Breast epithelium (tissue), 3 donors: ENCODE results near the gene GTPBP8.

ENCODE experiments used
- CTCF ChIP-seq, 3 donors: fragments of 450-650 bp; IDR thresholded peaks; one replicate each; pipeline ENCODE4 v1.5.1; 2016 to 2017; ENCODE audit warnings: antibody characterized with exemption in 3 of 3, mild to moderate bottlenecking in 3 of 3, moderate library complexity in 3 of 3
- POLR2AphosphoS5 ChIP-seq, 3 donors: sonication (generic); formaldehyde crosslinking; IDR thresholded peaks; one replicate each; pipeline ENCODE4 v1.6.1; 2017; ENCODE audit warnings: antibody characterized with exemption in 3 of 3

DNA sequence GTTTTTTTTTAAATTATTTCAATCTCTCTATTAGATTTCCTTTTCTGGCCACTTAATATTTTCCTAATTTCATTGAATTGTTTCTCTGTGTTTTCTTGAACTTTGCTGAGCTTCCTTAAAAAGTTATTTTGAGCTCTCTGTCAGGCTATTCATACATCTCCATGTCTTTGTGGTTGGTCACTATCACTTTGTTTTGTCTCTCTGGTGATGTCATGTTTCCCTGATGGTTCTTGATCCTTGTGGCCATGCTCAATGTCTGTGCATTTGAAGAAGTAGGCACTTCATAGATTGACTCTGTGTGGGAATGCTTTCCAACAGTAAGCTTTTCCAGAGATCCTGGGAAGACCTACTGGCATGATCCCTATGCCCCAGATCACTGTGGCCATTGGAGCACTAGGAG, 34.4 kb upstream of the GTPBP8 start:
- TF ChIP-seq CTCF (IDR thresholded peaks at IDR 0.05) (no peak), POLR2AphosphoS5 (IDR thresholded peaks at IDR 0.05) (no peak)
